Measurements from ENCODE around the gene MDN1. TPM values are rescaled to one million over a fixed set of nuclear protein-coding genes. Genes with fewer than 3 reads are reported as not detected.
"Not testable (repeated sequence)": the region's sequence is repeated elsewhere in the genome, so short reads cannot be mapped to it uniquely, and the experiment has no call there.

MDN1 gene
- total and polyA plus RNA-seq, 3 donors from 2014 or later, result 39.1 to 89.0 (median 80.3) TPM

- Histone ChIP-seq H3K4me1 (no peaks in the 10 kb centered on the region), H3K27me3 (no peaks in the 10 kb centered on the region), H3K9me3 (no peaks in the 10 kb centered on the region), H3K36me3 (ENCODE audit: low read depth, missing control alignments) (no peaks in the 10 kb centered on the region), H3K27ac (no peak overlapping the region), H3K4me3 (no peak overlapping the region)
- no peak for DNase-seq
- WGBS, 2 donors, result 94 to 97% methylated on average over 4 of the region's 4 CpGs
- no peak for TF ChIP-seq POLR2A (IDR thresholded peaks at IDR 0.05)
- TF ChIP-seq CTCF (IDR thresholded peaks at IDR 0.05), result no peak
- intact Hi-C loops (cut with DNase I; ENCODE audit: low total_unique reads), result no loop called here
Observed at GRCh38 chr6:89859744-89860143, 40.1 kb upstream of the MDN1 start.

DNA sequence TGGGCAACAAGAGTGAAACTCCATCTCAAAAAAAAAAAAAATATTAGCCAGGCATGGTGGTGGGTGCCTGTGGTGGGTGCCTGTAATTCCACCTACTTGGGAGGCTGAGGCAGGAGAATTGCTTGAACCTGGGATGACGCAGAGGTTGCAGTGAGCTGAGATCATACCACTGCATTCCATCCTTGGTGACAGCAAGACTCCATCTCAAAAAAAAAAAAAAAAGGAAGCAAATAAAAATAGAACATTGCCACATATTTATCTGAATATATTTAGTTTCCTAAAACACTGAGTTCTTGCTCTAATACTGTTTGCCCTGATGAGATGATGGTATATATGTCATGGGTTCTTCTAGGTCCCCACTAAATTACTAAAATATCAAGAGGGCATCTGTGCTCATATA is 38.4 kb upstream of the MDN1 start:
- 81 to 93% methylated on average over 1 of the region's 1 CpG for WGBS, 2 donors
- no peak overlapping the region for H3K4me3 ChIP-seq
- TF ChIP-seq CTCF (IDR thresholded peaks at IDR 0.05) (no peak), POLR2A (IDR thresholded peaks at IDR 0.05) (no peak)

DNA sequence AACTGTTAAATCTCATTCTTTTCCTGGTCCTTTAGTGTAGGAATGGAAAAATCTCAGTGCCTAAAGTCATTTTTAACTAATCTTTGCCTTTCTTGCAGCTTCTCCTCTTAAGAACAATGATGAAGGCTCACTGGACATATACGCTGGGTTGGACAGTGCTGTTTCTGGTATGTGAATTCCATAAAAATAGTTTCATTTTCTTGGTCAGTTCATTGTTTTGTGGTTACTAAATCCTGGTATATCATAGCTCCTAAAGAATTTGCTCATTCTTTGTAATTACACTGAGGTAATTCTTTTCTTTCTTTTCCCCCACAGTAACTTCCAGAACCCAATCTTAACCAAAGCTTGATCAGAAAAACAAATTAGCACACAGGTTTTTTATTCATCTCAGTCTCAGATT is 33.5 kb upstream of the MDN1 start:
- no peak overlapping the region for H3K4me3 ChIP-seq

More for the DNA sequence above, 38.4 kb upstream of the MDN1 start:
- Histone ChIP-seq H3K36me3 (ENCODE audit: low read depth, missing control alignments) (no peaks in the 10 kb centered on the region), H3K27ac (no peak overlapping the region), H3K4me1 (no peaks in the 10 kb centered on the region), H3K9me3 (no peaks in the 10 kb centered on the region), H3K27me3 (no peaks in the 10 kb centered on the region)
- no peak for DNase-seq
- intact Hi-C loops (cut with DNase I; ENCODE audit: low total_unique reads), result no loop called here

GRCh38 chr6:89847513-89847912 is 27.9 kb upstream of the MDN1 start:
- DNase-seq; H3K4me1 ChIP-seq; H3K27me3 ChIP-seq; H3K9me3 ChIP-seq; H3K36me3 ChIP-seq (ENCODE audit: low read depth, missing control alignments); H3K4me3 ChIP-seq; H3K27ac ChIP-seq; intact Hi-C loops (cut with DNase I; ENCODE audit: low total_unique reads): not testable (repeated sequence)
- 93 to 98% methylated on average over 5 of the region's 5 CpGs for WGBS, 2 donors

More for the DNA sequence above, 33.5 kb upstream of the MDN1 start:
- no peak overlapping the region for H3K27ac ChIP-seq
- H3K27me3 ChIP-seq, result no peaks in the 10 kb centered on the region
- no peaks in the 10 kb centered on the region for H3K36me3 ChIP-seq (ENCODE audit: low read depth, missing control alignments)
- no peaks in the 10 kb centered on the region for H3K4me1 ChIP-seq
- H3K9me3 ChIP-seq, result no peaks in the 10 kb centered on the region
- 83 to 84% methylated on average over 1 of the region's 1 CpG for WGBS, 2 donors
- DNase-seq, result no peak
- TF ChIP-seq CTCF (IDR thresholded peaks at IDR 0.05) (no peak), POLR2A (IDR thresholded peaks at IDR 0.05) (no peak)
- intact Hi-C loops (cut with DNase I; ENCODE audit: low total_unique reads), result no loop called here

- no peaks in the 10 kb centered on the region for H3K27me3 ChIP-seq
- H3K36me3 ChIP-seq (ENCODE audit: low read depth, missing control alignments), result no peaks in the 10 kb centered on the region
- intact Hi-C loops (cut with DNase I; ENCODE audit: low total_unique reads), result no loop called here
- no peak overlapping the region for H3K27ac ChIP-seq
- no peak overlapping the region for H3K4me3 ChIP-seq
- no peaks in the 10 kb centered on the region for H3K4me1 ChIP-seq
- H3K9me3 ChIP-seq, result no peaks in the 10 kb centered on the region
- no peak for TF ChIP-seq CTCF (IDR thresholded peaks at IDR 0.05)
- TF ChIP-seq POLR2A (IDR thresholded peaks at IDR 0.05), result no peak
- WGBS, 2 donors, result 58 to 62% methylated on average over 3 of the region's 3 CpGs
- DNase-seq, result no peak
Observed at GRCh38 chr6:89843070-89843469, 23.5 kb upstream of the MDN1 start.
